Stimulated activated CD4-positive, alpha-beta T cell treated with anti-CD3 and anti-CD28 coated beads, TNF-alpha, amount 100 ng/mL, for 48 hours (primary cell): ENCODE results near the gene RPL15.

Experiments
- DNase-seq, 3 donors: peaks; one replicate each; pipeline ENCODE4 v3.0.0-alpha.2; 2020; ENCODE audit warnings: low read depth in 3 of 3

The RPL15 gene

DNA sequence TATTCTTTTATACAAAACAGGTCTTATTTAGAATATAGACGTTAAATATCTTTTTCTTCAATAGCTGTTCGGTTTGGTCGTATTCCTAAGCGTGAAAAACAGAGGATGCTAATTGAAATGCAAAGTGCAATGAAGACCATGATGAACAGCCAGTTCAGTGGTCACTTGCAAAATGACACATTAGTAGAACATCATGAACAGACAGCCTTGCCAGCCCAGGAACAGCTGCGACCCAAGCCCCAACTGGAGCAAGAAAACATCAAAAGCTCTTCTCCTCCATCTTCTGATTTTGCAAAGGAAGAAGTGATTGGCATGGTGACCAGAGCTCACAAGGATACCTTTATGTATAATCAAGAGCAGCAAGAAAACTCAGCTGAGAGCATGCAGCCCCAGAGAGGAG, 45.0 kb downstream of the RPL15 start:
- no peak for DNase-seq

DNA sequence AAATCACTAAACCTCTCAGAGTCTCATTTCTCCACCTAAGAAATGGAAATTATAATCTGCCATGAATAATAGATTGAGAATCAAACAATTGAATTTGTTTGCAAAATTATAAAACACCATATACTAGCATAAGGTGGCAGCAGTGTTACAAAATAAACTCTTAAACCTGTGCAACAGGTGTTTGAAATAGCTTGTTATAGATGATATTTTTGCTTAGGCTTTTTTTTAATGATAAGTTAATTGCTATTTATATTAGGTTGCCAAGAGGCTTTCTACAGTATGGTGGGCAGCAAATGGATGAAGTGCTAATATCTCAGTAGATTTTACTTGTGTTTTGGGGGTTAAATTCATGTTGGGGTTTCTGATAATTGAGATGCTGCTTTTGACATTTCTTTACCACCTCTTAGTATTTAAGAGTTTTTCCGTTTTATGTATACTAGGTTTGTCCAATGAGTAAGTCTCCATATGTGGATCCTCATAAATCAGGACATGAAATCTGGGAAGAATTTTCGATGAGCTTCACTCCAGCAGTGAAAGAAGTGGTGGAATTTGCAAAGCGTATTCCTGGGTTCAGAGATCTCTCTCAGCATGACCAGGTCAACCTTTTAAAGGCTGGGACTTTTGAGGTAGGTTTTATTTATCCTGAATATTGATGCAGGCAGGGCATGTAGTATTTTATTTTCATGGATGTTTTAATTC, 47.8 kb downstream of the RPL15 start:
- DNase-seq: no peak

DNA sequence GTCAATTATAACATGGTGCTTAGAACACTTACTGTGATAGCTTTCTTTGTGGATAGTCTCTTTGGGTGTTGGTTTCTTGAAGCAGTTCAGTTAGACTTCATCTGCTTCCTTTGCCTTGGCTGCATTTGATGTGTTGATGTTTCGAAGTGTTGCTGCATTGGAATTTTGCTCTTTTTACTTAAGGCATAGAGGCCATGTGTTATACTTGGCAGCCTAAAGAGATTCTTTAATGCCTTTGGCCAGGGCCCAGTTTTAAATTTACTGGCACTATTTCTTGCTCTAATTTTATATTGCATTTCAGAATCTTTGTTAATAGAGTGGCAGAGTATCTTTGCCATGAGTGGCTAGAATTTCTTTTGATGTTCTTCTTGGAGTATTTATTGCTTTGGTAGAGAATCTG, 49.4 kb downstream of the RPL15 start:
- DNase-seq: no peak

DNA sequence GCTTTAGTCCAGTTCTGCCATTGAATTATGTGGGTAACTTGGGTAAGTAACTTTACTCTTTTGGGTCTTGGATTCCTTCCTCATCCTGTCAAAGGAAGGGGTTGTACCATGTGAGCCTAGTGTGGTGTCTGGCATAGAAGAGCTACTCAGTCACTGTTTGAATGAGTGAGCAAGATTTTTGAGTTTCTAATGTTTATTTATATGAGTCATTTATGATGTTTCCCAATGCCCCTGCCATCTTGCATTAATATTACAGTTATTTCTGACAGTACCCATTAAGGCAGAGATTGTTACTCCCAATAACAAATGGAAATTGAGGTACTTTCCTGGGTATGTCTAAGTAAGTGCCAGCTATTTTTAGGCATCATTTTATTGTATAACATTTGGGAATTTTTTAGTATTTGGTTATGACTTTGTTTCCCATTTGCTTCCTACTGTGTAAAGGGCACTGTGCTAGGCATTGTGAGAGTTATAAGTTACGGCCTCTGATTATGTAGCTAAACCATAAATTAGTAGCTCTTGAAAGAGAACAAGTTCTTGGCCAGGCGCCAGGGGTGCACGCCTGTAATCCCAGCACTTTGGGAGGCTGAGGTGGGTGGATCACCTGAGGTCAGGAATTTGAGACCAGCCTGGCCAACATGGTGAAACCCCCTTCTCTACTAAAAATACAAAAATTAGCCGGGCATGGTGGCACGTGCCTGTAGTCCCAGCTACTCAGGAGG, 51.7 kb downstream of the RPL15 start:
- no peak for DNase-seq

DNA sequence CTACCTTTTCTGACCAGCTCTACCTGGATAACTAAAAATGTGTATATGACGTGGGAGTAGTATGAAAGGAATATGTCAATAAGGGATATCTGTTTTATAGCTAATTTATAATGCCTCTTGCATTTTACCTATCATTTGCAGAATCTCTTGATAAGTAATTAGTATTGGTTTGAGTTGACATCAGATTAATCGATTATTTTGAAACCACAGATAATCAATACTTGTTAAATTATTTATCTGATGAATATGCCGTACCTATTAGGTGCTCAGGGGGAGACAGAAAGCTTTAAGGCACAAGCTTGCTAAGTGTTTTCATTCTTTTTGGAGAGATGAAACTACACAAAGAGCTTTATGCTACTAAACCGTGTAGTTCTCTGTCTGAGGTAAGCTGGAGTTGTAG, 52.5 kb downstream of the RPL15 start:
- no peak for DNase-seq
